ENCODE results near the gene OR51G2.
"Not testable (repeated sequence)": the region's sequence is repeated elsewhere in the genome, so short reads cannot be mapped to it uniquely, and the experiment has no call there.

The OR51G2 gene

GRCh38 chr11:4919250-4919649 lies at the start of gene OR51G2:
Gene OR51G2, minus strand, starts transcription at chr11:4919350. Its CDS starts 3,687 bp downstream, at chr11:4915663.
- DNase-seq: no peak

GRCh38 chr11:4962816-4963215 lies 43.7 kb upstream of the OR51G2 start:
- DNase-seq: no peak

GRCh38 chr11:4960877-4961276 lies 41.7 kb upstream of the OR51G2 start:
- no peak for DNase-seq

- DNase-seq: no peak
Measured at GRCh38 chr11:4957396-4957795, 38.2 kb upstream of the OR51G2 start.

- DNase-seq: not testable (repeated sequence)
Measured at GRCh38 chr11:4955613-4956012, 36.5 kb upstream of the OR51G2 start, which contains the start of gene OR51A2. Gene OR51A2, minus strand, starts transcription at chr11:4955713. Its CDS starts 0 bp downstream, at chr11:4955713.

GRCh38 chr11:4947505-4947904 lies 28.4 kb upstream of the OR51G2 start, which contains the start of gene OR51A4:
Gene OR51A4, minus strand, starts transcription at chr11:4947605. Its CDS starts 505 bp downstream, at chr11:4947100.
- DNase-seq: no peak

GRCh38 chr11:4936745-4937144 lies 17.6 kb upstream of the OR51G2 start:
- no peak for DNase-seq

- no peak for DNase-seq
Measured at GRCh38 chr11:4932751-4933150, 13.6 kb upstream of the OR51G2 start.

GRCh38 chr11:4926608-4927007 lies 7.5 kb upstream of the OR51G2 start:
- no peak for DNase-seq

GRCh38 chr11:4924239-4924638 lies 5.1 kb upstream of the OR51G2 start, which contains the start of gene OR51G1:
Gene OR51G1, minus strand, starts transcription at chr11:4924339. Its CDS starts 0 bp downstream, at chr11:4924339.
- no peak for DNase-seq

- DNase-seq: no peak
Measured at GRCh38 chr11:4922304-4922703, 3.2 kb upstream of the OR51G2 start.

- DNase-seq: no peak
Measured at GRCh38 chr11:4921796-4922195, 2.6 kb upstream of the OR51G2 start.

- no peak for DNase-seq
Measured at GRCh38 chr11:4916581-4916980, 2.6 kb downstream of the OR51G2 start.

- no peak for DNase-seq
Measured at GRCh38 chr11:4903484-4903883, 15.7 kb downstream of the OR51G2 start, which contains the start of gene OR51A7. Gene OR51A7, plus strand, starts transcription at chr11:4903783. Its CDS starts 3,587 bp downstream, at chr11:4907370.

GRCh38 chr11:4891996-4892640 lies 27.0 kb downstream of the OR51G2 start:
- DNase-seq: no peak

- no peak for DNase-seq
Measured at GRCh38 chr11:4890279-4890678, 28.9 kb downstream of the OR51G2 start.

- DNase-seq: no peak
Measured at GRCh38 chr11:4887591-4887990, 31.6 kb downstream of the OR51G2 start.

- DNase-seq: no peak
Measured at GRCh38 chr11:4886186-4886585, 33.0 kb downstream of the OR51G2 start.

- no peak for DNase-seq
Measured at GRCh38 chr11:4884361-4884760, 34.8 kb downstream of the OR51G2 start.

GRCh38 chr11:4882543-4882942 lies 36.6 kb downstream of the OR51G2 start:
- DNase-seq: no peak

- DNase-seq: no peak
Measured at GRCh38 chr11:4881860-4882500, 37.2 kb downstream of the OR51G2 start, which contains the start of gene OR51T1. Gene OR51T1, plus strand, starts transcription at chr11:4881900. Its CDS starts 0 bp downstream, at chr11:4881900.

- no peak for DNase-seq
Measured at GRCh38 chr11:4881188-4881587, 38.0 kb downstream of the OR51G2 start.

GRCh38 chr11:4865855-4866254 lies 53.3 kb downstream of the OR51G2 start:
- no peak for DNase-seq

GRCh38 chr11:4863876-4864275 lies 55.3 kb downstream of the OR51G2 start:
- no peak for DNase-seq

Measured in T1000 (cell line).